ENCODE data around the gene CENPX. TPM values are rescaled to one million over a fixed set of nuclear protein-coding genes. Genes with fewer than 3 reads are reported as not detected.

Gene CENPX
- total and polyA plus RNA-seq, 2 of the 13 experiments (the other 11 are each of a cell fraction or from before 2014, with no cell fraction given): 92.7 to 170 TPM

GRCh38 chr17:82039695-82040299 lies 17.1 kb upstream of the CENPX start (continued):
- TF ChIP-seq ARID5B (CRISPR knock-in tag; IDR thresholded peaks at IDR 0.05): peak; percentile 33; the same call in 1 of the 2 replicates
- peak; percentile 77; the same call in 1 of the 2 replicates for TF ChIP-seq ZBED4 (CRISPR knock-in tag; IDR thresholded peaks at IDR 0.05; ENCODE audit: borderline replicate concordance)
- TF ChIP-seq ZNF282 (IDR thresholded peaks at IDR 0.05; ENCODE audit: partially characterized antibody): no peak
- no peak for TF ChIP-seq ATF7 (IDR thresholded peaks at IDR 0.05)
- TF ChIP-seq ATF7 (CRISPR knock-in tag; IDR thresholded peaks at IDR 0.05): no peak
- peak; percentile 45 for TF ChIP-seq KAT8 (CRISPR knock-in tag; IDR thresholded peaks at IDR 0.05)
- TF ChIP-seq ZNF343 (CRISPR knock-in tag; IDR thresholded peaks at IDR 0.05): no peak
- TF ChIP-seq ZBTB10 (CRISPR knock-in tag; IDR thresholded peaks at IDR 0.05; ENCODE audit: borderline replicate concordance): no peak
- no peak for TF ChIP-seq E2F1 (CRISPR knock-in tag; IDR thresholded peaks at IDR 0.05)
- no peak for TF ChIP-seq ZFP36 (IDR thresholded peaks at IDR 0.05; ENCODE audit: borderline replicate concordance, low read depth, low read length, partially characterized antibody)
- no peak for TF ChIP-seq PBX2 (CRISPR knock-in tag; IDR thresholded peaks at IDR 0.05)
- TF ChIP-seq MED13 (CRISPR knock-in tag; IDR thresholded peaks at IDR 0.05): no peak
- TF ChIP-seq FOXC1 (CRISPR knock-in tag; IDR thresholded peaks at IDR 0.05; ENCODE audit: borderline replicate concordance): no peak
- TF ChIP-seq ZBTB7B (CRISPR knock-in tag; IDR thresholded peaks at IDR 0.05): peak; percentile 80
- no peak for TF ChIP-seq ATF3 (CRISPR knock-in tag; IDR thresholded peaks at IDR 0.05)

Data from HepG2 (cell line).